Measurements from ENCODE around the gene PLAGL1.
"Not testable (repeated sequence)": the region's sequence is repeated elsewhere in the genome, so short reads cannot be mapped to it uniquely, and the experiment has no call there.

- TF ChIP-seq CTCF (conservative IDR thresholded peaks at IDR 0.05 in 1 of 2, IDR thresholded peaks at IDR 0.05 in 1 of 2; ENCODE audit: extremely low read depth in 1 of 2, insufficient read depth in 1 of 2, low read depth in 1 of 2, low read length in 2 of 2); EZH2 (IDR thresholded peaks at IDR 0.05; ENCODE audit: borderline replicate concordance, low read length): not testable (repeated sequence)
These were observed 36.9 kb upstream of the PLAGL1 start for GRCh38 chr6:144044989-144045388.

Data from mammary epithelial cell (primary cell).